SU-DHL-6 (cell line): ENCODE results near the gene OCSTAMP.

Experiments
- H2AFZ ChIP-seq: fragments of 200-600 bp; sonication (generic); 2 replicates; pipeline ENCODE4 v1.6.1; 2014; ENCODE audit warnings: low read depth, mild to moderate bottlenecking, moderate library complexity, mixed read lengths, antibody characterized with exemption, low read length; ENCODE audit not compliant: severe bottlenecking
- H3F3A ChIP-seq: fragments of 200-600 bp; shearing (Covaris generic); 2 replicates; pipeline ENCODE4 v1.6.0; 2016; ENCODE audit warnings: antibody characterized with exemption, mild to moderate bottlenecking; ENCODE audit not compliant: insufficient read depth
- H3K27ac ChIP-seq: fragments of 200-600 bp; sonication (generic); 2 replicates; pipeline ENCODE4 v1.5.1; 2016; ENCODE audit warnings: low read depth, mild to moderate bottlenecking, low read length, moderate library complexity, mixed read lengths
- H3K27me3 ChIP-seq: fragments of 200-600 bp; sonication (generic), shearing (Covaris generic); 2 replicates; pipeline ENCODE4 v1.6.0; 2014; ENCODE audit warnings: mild to moderate bottlenecking, low read length
- H3K36me3 ChIP-seq: fragments of 200-600 bp; sonication (generic); 2 replicates; pipeline ENCODE4 v1.6.1; 2014; ENCODE audit warnings: mild to moderate bottlenecking, low read length, mixed read lengths
- H3K4me2 ChIP-seq: fragments of 300-600, 200-600 bp; shearing (Covaris generic), sonication (generic); 2 replicates; pipeline ENCODE4 v1.6.0; 2014; ENCODE audit warnings: low read length, low read depth, mild to moderate bottlenecking; ENCODE audit not compliant: poor library complexity, severe bottlenecking
- H3K4me3 ChIP-seq: fragments of 200-600 bp; sonication (generic); 2 replicates; pipeline ENCODE4 v1.5.1; 2014; ENCODE audit warnings: antibody characterized with exemption, low read length, mild to moderate bottlenecking, mixed read lengths; ENCODE audit not compliant: insufficient read depth, poor library complexity, severe bottlenecking
- H3K79me2 ChIP-seq: fragments of 200-600 bp; sonication (generic); 2 replicates; pipeline ENCODE4 v1.6.1; 2014; ENCODE audit warnings: mild to moderate bottlenecking, low read length, moderate library complexity; ENCODE audit not compliant: insufficient read depth
- H3K9ac ChIP-seq: fragments of 200-600 bp; sonication (generic); 2 replicates; pipeline ENCODE4 v1.7.0; 2014; ENCODE audit warnings: mild to moderate bottlenecking, low read length
- H3K9me2 ChIP-seq: fragments of 200-600 bp; sonication (generic); replicated peaks from 2 replicates; pipeline ENCODE4 v1.6.1; 2014; ENCODE audit warnings: low read length; ENCODE audit not compliant: insufficient read depth
- H3K9me3 ChIP-seq: fragments of 200-600 bp; sonication (generic); 2 replicates; pipeline ENCODE4 v1.6.1; 2014; ENCODE audit warnings: low read length, mixed read lengths; ENCODE audit not compliant: insufficient read depth
- H4K20me1 ChIP-seq: fragments of 200-600 bp; sonication (generic); 2 replicates; pipeline ENCODE4 v1.6.1; 2014; ENCODE audit warnings: low read depth, mild to moderate bottlenecking, antibody characterized with exemption, low read length, moderate library complexity, mixed read lengths
- CTCF ChIP-seq: fragments of 200-600 bp; sonication (generic); IDR thresholded peaks from one replicate; pipeline ENCODE4 v1.5.1; 2017; ENCODE audit warnings: antibody characterized with exemption, mild to moderate bottlenecking, low read length, moderate library complexity; ENCODE audit not compliant: insufficient read depth, poor library complexity, severe bottlenecking
- EZH2phosphoT487 ChIP-seq: fragments of 200-600 bp; sonication (generic), shearing (Covaris generic); conservative IDR thresholded peaks from 2 replicates; pipeline ENCODE4 v1.6.1; 2018; ENCODE audit warnings: mild to moderate bottlenecking, antibody characterized with exemption, low read length, moderate library complexity, mixed read lengths

OCSTAMP gene

GRCh38 chr20:46573788-46574584 is 23.5 kb upstream of the OCSTAMP start:
- no peaks in the 10 kb centered on the region for H4K20me1 ChIP-seq
- no peaks in the 10 kb centered on the region for H3K9me3 ChIP-seq
- no peak overlapping the region for H3K4me2 ChIP-seq
- H3K79me2 ChIP-seq = no peaks in the 10 kb centered on the region
- H3K4me3 ChIP-seq = no peak overlapping the region
- no peak overlapping the region for H2AFZ ChIP-seq
- TF ChIP-seq CTCF (no peak), EZH2phosphoT487 (no peak)
- no peaks in the 10 kb centered on the region for H3F3A ChIP-seq
- no peaks in the 10 kb centered on the region for H3K36me3 ChIP-seq
- H3K9ac ChIP-seq = no peak overlapping the region
- no peaks in the 10 kb centered on the region for H3K9me2 ChIP-seq
- no peaks in the 10 kb centered on the region for H3K27me3 ChIP-seq
- H3K27ac ChIP-seq = no peak overlapping the region

GRCh38 chr20:46573234-46573633 is 22.8 kb upstream of the OCSTAMP start:
- H4K20me1 ChIP-seq = no peaks in the 10 kb centered on the region
- H3K36me3 ChIP-seq = no peaks in the 10 kb centered on the region
- no peaks in the 10 kb centered on the region for H3K27me3 ChIP-seq
- H3K9me2 ChIP-seq = no peaks in the 10 kb centered on the region
- H2AFZ ChIP-seq = no peak overlapping the region
- H3K9me3 ChIP-seq = no peaks in the 10 kb centered on the region
- H3F3A ChIP-seq = no peaks in the 10 kb centered on the region
- no peak overlapping the region for H3K4me3 ChIP-seq
- TF ChIP-seq CTCF = no peak
- no peak for TF ChIP-seq EZH2phosphoT487
- H3K79me2 ChIP-seq = no peaks in the 10 kb centered on the region
- no peak overlapping the region for H3K9ac ChIP-seq
- H3K27ac ChIP-seq = no peak overlapping the region
- no peak overlapping the region for H3K4me2 ChIP-seq

- TF ChIP-seq CTCF (no peak), EZH2phosphoT487 (no peak)
- Histone ChIP-seq H3K9me3 (no peaks in the 10 kb centered on the region), H3K27ac (no peak overlapping the region), H3F3A (no peaks in the 10 kb centered on the region), H3K9me2 (no peaks in the 10 kb centered on the region), H3K27me3 (no peaks in the 10 kb centered on the region), H3K4me3 (no peak overlapping the region), H2AFZ (no peak overlapping the region), H3K4me2 (no peak overlapping the region), H4K20me1 (no peaks in the 10 kb centered on the region), H3K79me2 (no peaks in the 10 kb centered on the region), H3K9ac (no peak overlapping the region), H3K36me3 (no peaks in the 10 kb centered on the region)
Observed at GRCh38 chr20:46572790-46573189, 22.3 kb upstream of the OCSTAMP start.
